GM19193 (cell line): ENCODE results near the gene LRAT.

Experiments
- POLR2A ChIP-seq: IDR thresholded peaks from 4 replicates; pipeline ENCODE4 v1.6.1; 2011; ENCODE audit not compliant: insufficient read depth, insufficient read length; ENCODE audit errors: extremely low read depth

Gene LRAT

GRCh38 chr4:154743683-154744340 is at the start of gene LRAT:
LRAT (plus strand) TSS chr4:154744000; CDS start chr4:154744327, 327 bp downstream.
- TF ChIP-seq POLR2A: no peak

GRCh38 chr4:154707877-154708276 is 35.9 kb upstream of the LRAT start:
- TF ChIP-seq POLR2A: no peak

GRCh38 chr4:154709550-154709949 is 34.2 kb upstream of the LRAT start:
- TF ChIP-seq POLR2A: no peak

- TF ChIP-seq POLR2A: no peak
Measured at GRCh38 chr4:154711522-154711921, 32.3 kb upstream of the LRAT start.

- TF ChIP-seq POLR2A: no peak
Measured at GRCh38 chr4:154714339-154715040, 29.3 kb upstream of the LRAT start.

- no peak for TF ChIP-seq POLR2A
Measured at GRCh38 chr4:154719087-154719486, 24.7 kb upstream of the LRAT start.

- TF ChIP-seq POLR2A: no peak
Measured at GRCh38 chr4:154720123-154720522, 23.7 kb upstream of the LRAT start.

GRCh38 chr4:154720618-154721267 is 23.1 kb upstream of the LRAT start:
- TF ChIP-seq POLR2A: no peak

GRCh38 chr4:154722262-154722661 is 21.5 kb upstream of the LRAT start:
- TF ChIP-seq POLR2A: no peak

GRCh38 chr4:154727540-154727939 is 16.3 kb upstream of the LRAT start:
- TF ChIP-seq POLR2A: no peak

- TF ChIP-seq POLR2A: no peak
Measured at GRCh38 chr4:154731756-154732155, 12.0 kb upstream of the LRAT start.

- TF ChIP-seq POLR2A: no peak
Measured at GRCh38 chr4:154732669-154733068, 11.1 kb upstream of the LRAT start.

GRCh38 chr4:154736770-154737169 is 7.0 kb upstream of the LRAT start:
- no peak for TF ChIP-seq POLR2A

- no peak for TF ChIP-seq POLR2A
Measured at GRCh38 chr4:154738426-154738825, 5.4 kb upstream of the LRAT start.

- TF ChIP-seq POLR2A: no peak
Measured at GRCh38 chr4:154739111-154739510, 4.7 kb upstream of the LRAT start.

- TF ChIP-seq POLR2A: no peak
Measured at GRCh38 chr4:154740462-154740861, 3.3 kb upstream of the LRAT start.
